ENCODE data around the gene WLS.

WLS gene

DNA sequence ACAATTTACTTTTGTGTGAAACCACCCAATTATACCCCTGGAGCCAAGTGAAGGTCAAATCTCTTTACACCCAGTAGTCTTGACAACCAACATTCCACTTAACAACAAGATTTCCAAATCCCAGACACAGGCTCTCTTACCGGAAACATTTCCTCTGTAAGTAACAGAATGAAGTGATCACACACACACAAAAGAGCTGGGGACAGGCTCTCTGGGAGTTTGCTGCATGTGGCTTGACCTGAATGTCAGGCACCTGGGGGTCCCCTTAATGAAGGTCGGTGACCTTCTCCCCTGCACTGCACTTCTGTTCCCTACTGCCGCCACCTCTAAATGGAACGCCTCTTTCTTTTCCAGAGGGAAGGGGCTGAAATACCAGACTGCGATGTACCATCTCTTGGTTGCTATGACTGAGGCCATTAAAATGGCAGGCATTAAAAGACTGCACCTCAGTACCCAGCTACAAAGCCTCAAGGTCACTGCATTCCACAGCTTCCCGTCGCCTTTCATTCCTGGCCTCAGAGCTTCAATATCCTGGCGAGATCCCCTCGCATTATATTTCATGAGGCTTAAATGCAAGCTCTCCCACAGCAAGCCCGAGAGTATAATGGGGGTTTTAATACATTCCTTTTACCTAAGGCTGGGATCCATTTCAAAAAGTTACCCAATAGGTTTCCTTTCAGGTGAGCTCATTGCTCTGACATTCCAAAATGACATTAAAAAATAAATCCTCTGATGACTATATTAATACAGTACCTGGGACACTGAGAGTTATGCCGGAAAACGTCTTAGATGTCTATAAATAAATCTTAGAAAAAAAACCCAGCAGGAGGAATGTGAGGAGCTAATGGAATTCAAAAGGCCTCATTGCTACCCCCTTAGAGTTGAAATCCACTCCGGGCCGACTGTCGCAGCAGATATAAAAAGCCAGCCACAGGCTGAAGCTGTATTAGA lies 91.0 kb downstream of the WLS start:
- no peak for DNase-seq (ENCODE audit: low read depth in 1 of 2, low spot score in 1 of 2)

DNA sequence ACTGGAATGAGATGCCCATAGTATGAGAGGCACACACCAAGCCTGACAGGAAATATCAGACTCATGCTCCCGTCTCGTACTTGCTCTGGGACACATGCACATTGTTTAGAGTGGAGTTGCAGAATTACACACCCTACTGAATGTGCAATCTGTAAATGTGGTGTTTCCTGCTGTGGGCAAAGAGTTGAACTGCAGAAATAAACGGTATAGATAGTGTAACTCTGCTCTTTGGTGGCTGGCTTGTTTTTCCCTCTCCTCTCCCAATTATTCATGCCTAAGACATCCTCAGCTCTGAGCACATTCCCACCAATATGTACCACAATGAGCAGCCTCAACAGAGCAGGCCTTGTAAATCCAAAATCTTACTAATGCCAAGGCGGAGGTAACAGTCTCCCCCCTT lies 91.8 kb downstream of the WLS start:
- no peak for DNase-seq (ENCODE audit: low read depth in 1 of 2, low spot score in 1 of 2)

DNA sequence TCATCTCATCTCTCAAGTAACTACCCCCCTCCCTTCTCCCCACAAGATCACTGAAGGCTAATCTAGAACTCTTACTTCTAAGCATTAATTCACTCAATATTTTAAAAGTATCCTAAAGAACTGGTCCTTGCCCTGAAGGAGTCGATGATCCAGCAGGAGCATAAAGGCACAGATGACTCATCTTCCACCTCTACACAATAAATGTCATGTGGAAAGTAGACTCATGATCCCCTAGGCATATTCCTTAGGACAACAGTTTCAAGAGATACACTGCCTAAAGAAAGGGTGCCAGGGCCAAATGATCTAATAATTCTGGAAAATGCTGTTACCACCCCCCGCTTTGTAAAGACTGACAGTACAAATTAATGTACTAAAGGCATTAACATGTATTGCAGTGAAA lies 96.1 kb downstream of the WLS start:
- no peak for DNase-seq (ENCODE audit: low read depth in 1 of 2, low spot score in 1 of 2)

DNA sequence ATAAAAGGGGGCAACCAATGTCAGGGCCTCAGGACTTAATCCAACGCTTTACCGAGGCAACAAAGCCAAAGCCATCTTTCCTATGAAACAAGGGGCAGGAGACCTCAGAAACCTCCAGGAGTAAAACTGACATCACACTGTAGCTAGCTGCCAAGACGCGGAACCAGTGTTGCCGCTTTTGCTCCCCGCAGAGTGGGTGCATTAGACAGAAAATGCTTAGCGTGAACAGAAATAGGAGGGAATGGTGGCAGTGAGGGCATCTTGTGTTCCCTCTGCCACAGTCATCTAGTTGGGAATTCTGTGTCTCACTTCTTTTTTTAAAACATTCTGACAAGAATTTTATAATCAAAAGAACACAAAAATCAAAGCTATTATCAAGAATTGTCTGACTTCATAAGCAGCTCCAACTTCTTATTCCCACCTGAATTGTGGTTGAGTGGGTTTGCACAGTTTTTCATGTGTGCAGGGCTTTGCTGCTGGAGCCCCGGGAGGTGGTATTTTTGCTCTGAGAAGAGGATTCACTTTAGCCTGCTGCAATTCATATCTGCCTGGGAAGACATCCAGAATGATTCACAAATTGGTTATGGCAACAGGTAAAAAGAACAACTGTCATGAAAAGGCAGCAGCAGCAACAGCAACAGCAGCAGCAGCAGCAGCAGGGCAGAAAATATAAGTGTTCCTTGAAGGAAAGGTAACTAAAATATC lies 99.7 kb downstream of the WLS start:
- DNase-seq (ENCODE audit: low read depth in 1 of 2, low spot score in 1 of 2), result no peak

DNA sequence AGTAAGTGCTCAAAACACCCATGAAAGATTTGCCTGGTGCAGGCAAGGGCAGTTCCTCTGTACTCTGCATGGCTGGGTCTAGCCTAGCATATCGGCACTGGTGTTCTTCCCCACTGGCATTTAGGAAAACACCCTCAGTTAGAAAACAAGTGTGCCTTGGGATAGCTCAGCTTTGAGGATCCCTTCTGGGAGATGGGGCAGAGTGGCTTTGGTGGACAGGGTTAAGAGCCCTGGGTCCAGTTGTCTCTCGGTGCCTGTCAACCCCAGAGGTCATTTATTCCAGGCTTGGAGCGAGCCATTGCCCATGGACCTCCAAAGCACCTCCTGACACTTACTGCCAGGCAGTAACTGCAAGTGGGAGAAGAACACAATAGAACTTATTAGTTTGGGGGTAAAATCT lies 101.1 kb downstream of the WLS start:
- no peak for DNase-seq (ENCODE audit: low read depth in 1 of 2, low spot score in 1 of 2)

DNA sequence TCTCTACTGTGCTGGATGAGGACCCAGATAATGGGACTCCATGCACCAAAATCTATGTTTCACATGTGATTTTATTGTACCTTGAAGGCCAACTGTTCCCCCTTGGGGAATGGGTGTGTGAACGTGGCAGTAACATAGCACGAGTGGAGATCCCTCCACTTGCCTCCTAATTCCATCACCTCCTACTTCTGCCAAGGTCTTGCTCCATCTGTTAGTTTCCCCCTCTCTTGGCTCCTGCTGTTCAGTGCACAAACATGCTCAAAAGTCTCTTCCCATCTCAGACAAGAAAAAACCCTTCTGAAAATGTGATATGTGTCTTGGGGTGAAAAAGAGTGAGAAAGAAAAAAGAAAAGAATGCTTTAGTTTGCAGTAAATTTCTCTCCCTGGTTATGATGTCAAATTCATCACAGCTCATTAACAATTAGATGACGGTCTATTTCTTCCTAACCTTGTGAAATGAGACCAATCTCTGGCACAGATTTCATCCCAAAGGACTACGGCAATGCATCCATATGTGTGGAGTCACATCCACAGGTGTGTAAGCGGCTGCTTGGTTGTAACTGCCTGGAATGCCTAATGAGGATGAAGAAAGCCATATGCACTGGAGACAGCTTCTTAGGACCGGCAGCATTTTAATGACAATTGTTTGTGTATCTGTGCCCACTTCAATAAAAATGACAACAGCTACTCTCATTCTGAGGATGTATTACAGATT lies 102.6 kb downstream of the WLS start:
- DNase-seq (ENCODE audit: low read depth in 1 of 2, low spot score in 1 of 2), result no peak

DNA sequence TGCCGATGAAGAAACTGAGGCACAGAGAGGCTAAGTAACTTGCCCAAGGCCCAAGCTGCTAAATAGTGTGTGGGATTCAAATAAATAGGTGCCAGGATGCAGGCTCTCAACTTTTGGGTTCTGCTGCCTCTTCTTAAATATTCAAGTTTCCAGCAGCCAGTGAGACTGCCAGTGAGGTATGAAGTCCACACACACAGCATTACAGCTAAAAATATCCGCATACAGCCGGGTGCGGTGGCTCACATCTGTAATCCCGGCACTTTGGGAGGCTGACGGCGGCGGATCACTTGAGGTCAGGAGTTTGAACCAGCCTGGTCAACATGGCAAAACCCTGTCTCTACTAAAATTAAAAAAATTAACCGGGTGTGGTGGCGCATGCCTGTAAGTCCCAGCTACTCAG lies 103.5 kb downstream of the WLS start:
- DNase-seq (ENCODE audit: low read depth in 1 of 2, low spot score in 1 of 2), result no peak

DNA sequence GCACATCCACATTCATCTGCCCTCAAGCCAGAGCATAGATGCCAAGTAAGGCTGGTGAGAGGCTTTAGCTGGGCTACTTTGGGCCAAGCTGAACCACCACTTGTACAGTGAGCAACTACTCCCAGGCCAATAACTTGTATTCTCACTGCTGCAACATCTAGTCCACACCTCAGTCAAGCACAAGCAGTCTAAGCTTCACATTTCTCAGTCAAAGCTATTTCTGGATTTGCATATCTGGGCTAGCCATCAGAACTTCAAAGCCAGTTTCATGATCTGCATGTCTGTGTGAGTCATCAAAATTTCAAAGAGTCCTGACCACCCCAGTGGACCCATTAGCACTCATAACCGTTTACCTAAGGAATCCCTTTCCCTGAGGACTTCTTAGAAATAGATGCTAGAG lies 104.2 kb downstream of the WLS start:
- no peak for DNase-seq (ENCODE audit: low read depth in 1 of 2, low spot score in 1 of 2)

DNA sequence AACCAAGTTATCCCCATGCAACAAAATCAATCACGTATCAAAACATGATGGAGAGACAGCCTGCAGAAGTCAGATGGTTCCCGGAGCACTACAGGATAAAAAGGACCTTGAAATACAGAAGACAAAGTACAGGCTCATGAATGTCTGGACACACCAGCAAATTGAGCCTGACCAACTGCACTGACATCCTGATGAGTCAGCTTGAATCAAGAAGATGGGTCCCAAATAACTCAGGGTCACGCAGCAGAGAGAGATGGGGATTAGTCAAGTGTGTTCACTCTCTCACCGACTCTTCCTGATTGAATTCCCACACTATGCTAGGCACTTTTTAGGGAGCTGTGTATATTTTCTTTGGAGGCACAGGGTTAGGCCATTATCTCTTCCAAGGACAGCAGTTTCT lies 110.8 kb downstream of the WLS start:
- DNase-seq (ENCODE audit: low read depth in 1 of 2, low spot score in 1 of 2), result no peak

DNA sequence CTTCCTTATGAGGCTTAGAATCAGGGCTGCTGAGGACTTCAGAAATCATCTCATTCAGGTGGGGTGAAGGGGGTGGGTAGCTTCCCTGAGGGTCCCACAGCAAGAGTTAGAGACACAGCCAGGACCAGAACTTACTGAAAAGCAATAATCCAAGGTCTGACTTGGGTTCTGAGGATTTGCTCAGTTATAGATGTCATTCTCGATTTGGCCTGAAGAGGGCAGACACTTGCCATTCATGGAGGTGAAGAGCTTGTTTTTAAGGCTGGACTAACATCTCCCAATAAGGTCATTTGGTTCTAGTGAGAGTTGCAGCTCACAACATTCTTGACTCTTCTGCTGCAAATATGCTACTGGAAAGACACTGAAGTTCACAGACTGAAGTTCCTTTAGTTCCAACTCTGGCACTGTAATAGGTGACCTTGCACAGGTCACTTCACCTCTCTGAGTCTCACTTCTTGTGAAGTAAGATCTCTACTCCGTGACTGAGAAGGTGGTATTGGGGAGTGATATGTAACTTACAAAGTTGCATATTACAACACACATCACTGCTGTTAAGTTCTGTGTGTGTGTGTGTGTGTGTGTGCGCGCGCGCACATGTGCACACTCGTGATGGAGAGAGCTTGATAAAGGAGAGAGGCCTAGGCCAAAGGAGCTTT lies 112.1 kb downstream of the WLS start:
- no peak for DNase-seq (ENCODE audit: low read depth in 1 of 2, low spot score in 1 of 2)

DNA sequence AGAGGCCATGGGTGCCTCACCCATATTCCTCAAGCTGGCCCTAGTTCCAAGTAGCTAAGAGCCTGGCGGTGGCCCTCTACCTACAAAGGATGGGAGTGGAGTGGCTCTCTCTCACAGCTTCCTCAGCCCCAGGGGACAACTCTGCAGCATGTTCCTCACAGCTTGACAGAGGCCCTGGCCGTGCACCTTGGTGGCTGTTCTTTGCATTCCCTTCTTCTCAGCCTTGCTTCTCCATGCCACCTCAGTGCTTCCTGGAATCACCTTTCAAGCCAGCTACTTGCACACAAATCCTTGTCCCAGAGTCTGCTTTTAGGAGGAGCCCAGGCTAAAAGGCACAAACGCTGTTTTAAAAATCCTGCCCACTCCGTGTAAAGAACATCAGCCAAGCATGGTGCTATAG lies 112.9 kb downstream of the WLS start:
- no peak for DNase-seq (ENCODE audit: low read depth in 1 of 2, low spot score in 1 of 2)

DNA sequence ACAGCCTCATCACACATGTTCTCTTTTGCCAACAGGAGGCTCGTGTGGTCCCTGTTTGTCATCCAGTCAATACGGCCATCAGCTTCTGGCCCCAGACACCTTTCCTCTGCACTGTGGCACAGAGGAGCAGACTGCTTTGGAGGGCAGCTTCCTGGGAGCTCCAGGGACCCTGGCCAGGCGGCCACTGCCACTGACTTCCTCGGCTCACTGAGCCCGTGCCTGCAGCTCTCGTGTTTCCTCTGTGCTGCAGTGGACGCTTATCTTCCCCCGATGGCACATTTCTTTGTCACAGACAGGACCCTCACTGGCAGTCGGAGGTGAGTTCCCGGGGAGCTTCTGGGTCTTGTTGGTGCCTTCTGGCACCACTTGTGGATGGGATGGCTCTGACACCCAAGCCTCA lies 114.9 kb downstream of the WLS start:
- no peak for DNase-seq (ENCODE audit: low read depth in 1 of 2, low spot score in 1 of 2)

DNA sequence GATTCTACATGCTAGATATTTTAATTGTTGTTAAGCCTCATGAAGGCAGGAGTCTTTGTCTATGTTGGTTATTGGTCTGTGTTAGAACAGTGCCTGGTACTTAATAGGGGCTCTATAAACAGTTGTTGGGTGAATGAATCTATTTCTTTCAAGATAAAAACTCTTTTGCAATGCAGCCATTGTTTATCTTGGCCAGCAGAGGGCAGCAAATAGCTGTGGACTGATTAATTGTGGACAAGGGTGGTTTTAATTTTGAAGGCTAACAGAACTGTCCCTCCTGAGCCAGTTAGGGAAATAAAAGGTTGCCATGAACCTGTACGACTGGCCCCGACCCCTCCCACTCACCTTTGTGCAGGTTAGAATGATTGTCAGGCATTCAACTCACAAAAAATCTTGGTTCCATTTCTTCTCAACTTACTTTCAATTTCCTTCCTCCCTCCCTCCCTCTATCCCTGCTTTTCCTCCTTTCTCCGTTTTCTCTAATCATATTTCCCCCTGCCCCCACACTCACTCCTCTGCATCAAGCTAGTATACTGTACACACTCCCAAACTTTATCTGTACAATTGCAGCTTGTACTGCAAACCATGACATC lies 115.6 kb downstream of the WLS start:
- no peak for DNase-seq (ENCODE audit: low read depth in 1 of 2, low spot score in 1 of 2)

DNA sequence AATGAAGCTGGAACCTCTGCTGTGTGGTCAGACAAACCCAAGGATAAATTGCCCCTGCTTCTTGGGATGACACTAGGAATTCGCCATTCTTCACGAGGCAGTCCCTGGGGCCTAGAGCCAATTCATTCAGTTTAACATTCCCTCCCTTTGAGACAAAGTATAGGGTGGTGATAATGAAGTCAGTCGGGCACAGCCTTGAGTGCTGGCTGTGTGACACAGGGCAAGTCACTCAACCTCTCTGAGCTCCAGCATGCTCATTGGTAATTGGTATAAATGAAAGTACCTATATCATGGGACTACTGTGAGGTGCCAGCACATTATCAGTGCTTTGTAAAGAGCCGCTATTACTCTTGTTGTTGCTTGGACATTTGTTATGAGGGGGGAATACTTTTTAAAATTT lies 117.0 kb downstream of the WLS start:
- DNase-seq (ENCODE audit: low read depth in 1 of 2, low spot score in 1 of 2), result no peak

DNA sequence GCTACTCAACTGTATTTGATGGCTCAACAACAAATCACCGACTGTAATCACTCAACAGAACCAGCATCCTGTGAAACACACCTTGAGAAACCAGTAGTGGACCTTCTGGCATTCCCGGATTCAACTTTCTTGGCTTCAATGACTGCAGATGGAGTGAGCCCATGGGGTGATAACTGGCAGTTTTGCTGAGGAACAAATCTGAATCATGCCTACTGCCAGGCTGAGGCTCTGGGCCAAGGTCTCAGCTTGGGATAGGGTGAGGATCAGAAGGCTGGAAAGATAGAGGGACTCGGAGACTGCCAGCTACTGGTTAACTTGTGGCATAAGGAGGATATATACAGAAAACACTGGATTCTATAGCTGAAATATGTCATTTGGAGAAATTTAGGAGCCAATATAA lies 118.4 kb downstream of the WLS start:
- no peak for DNase-seq (ENCODE audit: low read depth in 1 of 2, low spot score in 1 of 2)

DNA sequence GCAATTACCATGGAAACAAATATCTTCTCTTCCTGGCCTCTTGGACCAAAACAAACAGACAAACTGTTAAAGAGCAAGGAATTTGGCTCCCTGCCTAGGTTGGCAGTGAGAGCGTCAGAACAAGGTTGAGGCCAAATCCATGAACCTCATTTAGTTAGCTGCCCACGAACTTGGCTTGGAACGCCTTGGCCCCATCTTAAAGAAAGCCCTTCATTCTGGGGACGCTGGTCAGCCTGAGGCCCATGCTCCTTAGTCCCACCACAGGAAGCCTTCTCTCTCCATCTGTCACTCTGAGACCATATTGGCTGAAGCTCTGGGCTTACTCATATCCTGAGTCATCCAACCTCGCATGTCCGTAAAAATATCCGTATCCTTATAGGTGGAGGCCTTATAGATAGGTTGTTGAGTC lies 119.5 kb downstream of the WLS start:
- no peak for DNase-seq (ENCODE audit: low read depth in 1 of 2, low spot score in 1 of 2)

DNA sequence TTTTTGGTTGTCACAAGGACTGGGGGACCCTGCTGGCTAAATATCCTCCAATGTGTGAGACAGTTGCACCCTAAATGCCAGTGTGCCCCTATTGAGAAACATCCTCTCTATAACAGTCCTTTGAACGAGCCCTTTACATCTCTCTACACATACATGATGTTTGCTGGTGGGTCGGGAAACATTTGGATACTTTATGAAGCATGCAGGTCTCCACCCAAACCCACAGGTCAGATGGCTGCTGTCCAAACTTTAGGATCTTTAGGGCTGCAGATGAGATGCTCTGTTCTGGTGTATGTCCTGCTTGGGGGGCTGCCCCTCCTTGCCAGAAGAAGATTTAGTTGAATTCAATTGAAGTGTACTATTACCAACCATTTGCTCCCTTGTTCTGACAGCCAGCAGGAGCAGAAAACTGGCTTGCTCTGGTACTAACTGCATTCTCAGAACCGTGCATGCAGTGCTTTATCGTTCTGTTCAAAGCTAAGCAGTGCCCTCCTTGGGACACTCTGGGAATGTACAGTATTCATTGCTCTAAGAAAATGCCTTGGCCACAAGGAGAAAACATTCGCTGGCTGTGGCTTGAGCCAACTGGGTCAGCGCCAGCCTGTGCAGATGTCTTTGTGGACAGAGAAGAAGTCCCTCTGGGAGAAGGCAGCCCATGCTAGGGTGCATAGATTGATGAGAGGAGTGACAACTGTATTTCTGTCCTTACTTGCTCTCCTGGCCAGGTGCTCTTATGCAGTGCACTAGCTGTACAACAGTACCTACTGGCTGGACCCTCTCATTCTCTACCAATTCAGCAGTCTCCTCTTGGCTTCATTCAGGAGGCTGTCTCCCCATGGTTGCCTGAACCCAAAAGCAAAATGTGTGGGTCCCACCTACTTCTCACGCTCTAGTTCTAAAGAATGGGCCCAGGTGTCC lies 120.5 kb downstream of the WLS start:
- no peak for DNase-seq (ENCODE audit: low read depth in 1 of 2, low spot score in 1 of 2)

DNA sequence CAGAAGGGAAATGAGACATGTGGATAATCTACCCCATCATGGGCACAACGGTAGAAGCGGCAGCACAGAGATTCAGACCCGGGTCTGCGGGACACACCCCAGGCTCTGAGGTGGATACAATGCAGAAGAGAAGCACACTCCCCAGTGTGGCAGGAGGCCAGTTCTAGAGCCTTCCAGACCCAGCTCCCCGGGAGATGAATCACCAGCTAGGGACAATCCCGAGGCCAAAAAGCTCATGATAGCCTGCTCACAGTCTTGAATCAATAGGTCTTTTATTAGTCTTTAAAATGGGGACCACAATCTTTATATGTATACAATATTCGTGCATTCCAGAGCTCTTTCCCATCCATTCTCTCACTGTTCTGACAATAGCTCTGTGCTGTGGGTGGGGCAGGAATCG lies 124.6 kb downstream of the WLS start:
- no peak for DNase-seq (ENCODE audit: low read depth in 1 of 2, low spot score in 1 of 2)

DNA sequence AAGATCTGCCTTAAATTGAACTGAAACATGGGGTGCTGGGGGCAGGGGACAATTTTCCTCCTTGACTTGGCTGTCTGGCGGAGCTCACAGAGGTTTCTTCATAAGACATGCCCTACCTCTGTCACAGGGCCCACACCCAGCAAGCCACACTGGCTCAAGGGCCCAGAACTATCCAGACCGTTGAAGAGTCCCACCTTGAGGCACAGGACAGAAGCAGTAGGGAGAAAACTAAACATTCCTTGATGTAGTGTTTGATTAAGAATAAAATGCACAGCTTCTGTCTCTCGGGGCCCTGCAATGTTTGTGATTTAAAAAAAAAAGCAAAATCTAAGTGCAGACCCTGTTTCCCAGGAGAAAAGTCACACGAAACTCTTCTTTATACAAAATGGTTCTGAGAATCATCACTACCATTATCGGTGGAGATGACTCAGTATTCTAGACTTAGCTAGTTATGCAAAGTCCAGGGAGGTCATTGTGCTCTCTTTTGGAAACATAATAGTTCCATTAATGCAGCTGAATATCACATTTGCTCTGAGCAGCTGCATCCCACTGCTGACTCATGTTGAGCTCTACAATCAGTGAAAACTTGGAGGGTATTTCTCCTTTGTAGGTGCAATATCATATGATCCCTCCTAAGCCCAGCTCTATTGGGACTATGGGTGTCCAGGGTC lies 128.3 kb downstream of the WLS start:
- no peak for DNase-seq (ENCODE audit: low read depth in 1 of 2, low spot score in 1 of 2)

Data from activated T-helper 1 cell treated with anti-CD3 and anti-CD28 coated beads, Interleukin-2, amount 50 U/mL, for 16 hours (primary cell).